ENCODE data around the gene ZNF22. TPM values are rescaled to one million over a fixed set of nuclear protein-coding genes. Genes with fewer than 3 reads are reported as not detected.

The ZNF22 gene
- total and polyA plus RNA-seq, 2 of the 4 experiments (the other 2 are of a cell fraction) = 10.6 to 12.4 TPM

GRCh38 chr10:44982114-44982460, 18.6 kb upstream of the ZNF22 start:
- Histone ChIP-seq H2BK120ac (ENCODE audit: low read depth, low read length) (peak overlapping the region; percentile 92), H3K4me1 (ENCODE audit: control insufficient read depth, insufficient read depth, low read length) (peaks cover 70% of the 10 kb centered on the region), H2AFZ (replicated peaks; ENCODE audit: low read length, poor library complexity) (peak overlapping the region; percentile 72), H3K4me3 (ENCODE audit: insufficient read depth, low read depth, low read length) (no peak overlapping the region), H3K9me1 (ENCODE audit: insufficient read depth, low read length) (peaks cover 51% of the 10 kb centered on the region), H3K36me3 (ENCODE audit: control insufficient read depth, insufficient read depth, low read length) (peaks cover 9% of the 10 kb centered on the region; the same call in 1 of the 2 replicates), H3K18ac (ENCODE audit: low read depth, low read length) (peak overlapping the region; percentile 94), H3K23ac (ENCODE audit: low read depth, low read length) (peak overlapping the region; percentile 57), H3K27ac (ENCODE audit: insufficient read depth, low read length) (peak overlapping the region; percentile 98), H3K14ac (replicated peaks; ENCODE audit: low read depth, low read length) (peak overlapping the region; percentile 73), H3K4me2 (ENCODE audit: low read depth, low read length) (no peak overlapping the region), H2BK15ac (ENCODE audit: low read depth, low read length) (peak overlapping the region; percentile 80; the same call in 2 of the 3 replicates), H3K27me3 (ENCODE audit: control insufficient read depth, insufficient read depth, low read length) (no peaks in the 10 kb centered on the region), H2BK5ac (ENCODE audit: low read depth, low read length, poor library complexity, severe bottlenecking) (peak overlapping the region; percentile 97), H2AK5ac (ENCODE audit: low read depth, low read length) (peak overlapping the region; percentile 94), H3K56ac (ENCODE audit: extremely low read depth, insufficient read depth, low read length) (no peak overlapping the region), H4K5ac (ENCODE audit: low read depth, low read length) (peak overlapping the region; percentile 96), H4K20me1 (ENCODE audit: insufficient read depth, low read length) (no peaks in the 10 kb centered on the region), H4K91ac (ENCODE audit: insufficient read depth, low read depth, low read length) (peak overlapping the region; percentile 97), H3K9ac (ENCODE audit: low read depth, low read length) (peak overlapping the region; percentile 52), H3K9me3 (ENCODE audit: control insufficient read depth, insufficient read depth, low read length) (no peaks in the 10 kb centered on the region), H2AK9ac (replicated peaks; ENCODE audit: low read depth, low read length, poor library complexity) (peak overlapping the region; percentile 88), H2BK20ac (ENCODE audit: low read depth, low read length) (peak overlapping the region; percentile 98), H4K8ac (ENCODE audit: low read depth in 2 of 2, low read length in 2 of 2) (peak overlapping the region; percentile 90), H3K4ac (ENCODE audit: low read depth, low read length) (peak overlapping the region; percentile 87), H3K79me1 (ENCODE audit: low read depth in 1 of 2, low read length in 2 of 2) (peaks cover under 1 to 44% of the 10 kb centered on the region in 2 experiments; a peak in 3 of 4 replicates)
- TF ChIP-seq USF2 (IDR thresholded peaks at IDR 0.05; ENCODE audit: low read depth, low read length) (no peak), MAFK (IDR thresholded peaks at IDR 0.05; ENCODE audit: low read depth, low read length) (no peak), NFE2L2 (IDR thresholded peaks at IDR 0.05; ENCODE audit: low read depth, low read length) (no peak), ELK1 (IDR thresholded peaks at IDR 0.05; ENCODE audit: borderline replicate concordance, low read depth, low read length) (no peak), RFX5 (IDR thresholded peaks at IDR 0.05; ENCODE audit: low read depth, low read length) (no peak), RCOR1 (IDR thresholded peaks at IDR 0.05; ENCODE audit: insufficient replicate concordance, low read length) (no peak)
- ATAC-seq (ENCODE audit: low read depth) (no peak), DNase-seq (no peak)
- dilution Hi-C loops (cut with HindIII; ENCODE audit: low sequenced_read_pairs, unreplicated experiment) (no loop called here), intact Hi-C loops (cut with micrococcal nuclease) (no loop called here), in situ Hi-C loops (cut with MboI; ENCODE audit: low sequenced_read_pairs) (loop anchor here (25.0 kb wide), 4 partner anchors 1030 to 1845 kb away; partner anchors contain the start of genes CSGALNACT2 and HNRNPF)
- ChIA-PET CTCF (no interaction called here), POLR2A (ENCODE audit: unreplicated experiment) (no interaction called here)
- 100% methylated on average over 3 of the region's 9 CpGs; no CpG with 5 or more reads in 1 of the 2 experiments for WGBS, 2 experiments (ENCODE audit: extremely low coverage in 2 of 2, insufficient read length in 1 of 2)
- BruUV-seq (replicated peaks) = no TSS peak

Measured in IMR-90 (cell line).